Endothelial cell of umbilical vein (primary cell): ENCODE data around the gene KRTAP10-11. TPM values are rescaled to one million over a fixed set of nuclear protein-coding genes. Genes with fewer than 3 reads are reported as not detected.

Source experiments
- BruUV-seq: library from RNA; stranded (reverse); fragments of 400-500 nt; replicated peaks from 2 replicates; lab custom pipeline; 2021; lab: Mats Ljungman, UMichigan
- CTCF ChIA-PET: fragments of 300-600, 350-600 bp; sonication (Branson Sonifier 250); formaldehyde crosslinking; loops from one replicate; lab custom pipeline; 2021; ENCODE audit warnings: antibody characterized with exemption, inconsistent platforms; lab: Charles Lee
- POLR2A ChIA-PET: fragments of 300-600, 350-600 bp; sonication (Branson Sonifier 250); formaldehyde crosslinking; loops from one replicate; lab custom pipeline; 2021; ENCODE audit warnings: antibody characterized with exemption, inconsistent platforms; lab: Charles Lee
- DNase-seq: peaks from one replicate; pipeline ENCODE4 v3.0.0-alpha.2; 2011; ENCODE audit warnings: low read depth, low spot score
- FAIRE-seq: peaks from 2 replicates; lab custom pipeline; 2011; peaks lifted over from hg19 to GRCh38; lab: Jason Lieb, UNC
- H2AFZ ChIP-seq: 2 replicates; pipeline ENCODE4 v1.6.0; 2012; ENCODE audit warnings: low read depth, low read length, control low read depth, inconsistent platforms
- H3K27ac ChIP-seq: 2 replicates; pipeline ENCODE4 v1.5.1; 2011; ENCODE audit warnings: low read depth, mild to moderate bottlenecking, control low read depth, low read length, moderate library complexity; ENCODE audit not compliant: insufficient read depth
- H3K27me3 ChIP-seq, 2 experiments: 2 replicates each; pipeline versions ENCODE4 v1.6.0 to v1.6.1; 2011; ENCODE audit warnings: low read length in 2 of 2, mixed read lengths in 1 of 2; ENCODE audit not compliant: control insufficient read depth in 2 of 2, insufficient read depth in 2 of 2
- H3K36me3 ChIP-seq, 2 experiments: 2 replicates in 1 of 2; 3 replicates in 1 of 2; pipeline ENCODE4 v1.5.1; 2011; ENCODE audit warnings: low read length in 2 of 2, mild to moderate bottlenecking in 1 of 2, moderate library complexity in 1 of 2; ENCODE audit not compliant: control insufficient read depth in 2 of 2, insufficient read depth in 2 of 2; ENCODE audit errors: extremely low read depth in 1 of 2
- H3K4me1 ChIP-seq: 3 replicates; pipeline ENCODE4 v1.5.1; 2011; ENCODE audit warnings: mild to moderate bottlenecking, low read length; ENCODE audit not compliant: control insufficient read depth, insufficient read depth; ENCODE audit errors: extremely low read depth
- H3K4me2 ChIP-seq: 2 replicates; pipeline ENCODE4 v1.6.1; 2011; ENCODE audit warnings: low read length, control low read depth, mixed read lengths; ENCODE audit not compliant: insufficient read depth
- H3K4me3 ChIP-seq, 3 experiments: fragments of 200-600 bp in 1 of 3; sonication (generic), shearing (Covaris generic) in 1 of 3; replicated peaks in 1 of 3; 2 replicates each; pipeline ENCODE4 v1.5.1; 2011 to 2016; ENCODE audit warnings: control low read depth in 3 of 3, low read length in 3 of 3, mild to moderate bottlenecking in 2 of 3, inconsistent platforms in 1 of 3, low read depth in 1 of 3, moderate library complexity in 1 of 3; ENCODE audit not compliant: insufficient read depth in 1 of 3
- H3K79me2 ChIP-seq: 2 replicates; pipeline ENCODE4 v1.6.0; 2012; ENCODE audit warnings: low read length, inconsistent platforms; ENCODE audit not compliant: control insufficient read depth, insufficient read depth
- H3K9ac ChIP-seq: replicated peaks from 2 replicates; pipeline ENCODE3; 2011; ENCODE audit warnings: low read length, control low read depth; ENCODE audit not compliant: insufficient read depth; ENCODE audit errors: extremely low read depth
- H3K9me1 ChIP-seq: replicated peaks from 3 replicates; pipeline ENCODE4 v1.6.0; 2011; ENCODE audit warnings: mild to moderate bottlenecking, low read length; ENCODE audit not compliant: control insufficient read depth, insufficient read depth; ENCODE audit errors: extremely low read depth
- H3K9me3 ChIP-seq: replicated peaks from 2 replicates; pipeline ENCODE4 v1.5.1; 2012; ENCODE audit warnings: low read length, inconsistent platforms; ENCODE audit not compliant: control insufficient read depth, insufficient read depth
- H4K20me1 ChIP-seq: replicated peaks from 2 replicates; pipeline ENCODE3; 2011; ENCODE audit warnings: mild to moderate bottlenecking, low read length; ENCODE audit not compliant: control insufficient read depth, insufficient read depth; ENCODE audit errors: extremely low read depth
- CTCF ChIP-seq, 2 donors: IDR thresholded peaks; 1 replicate in 1 of 2; 2 replicates in 1 of 2; pipeline ENCODE4 v1.5.1; 2011; ENCODE audit warnings: low read length in 2 of 2, mild to moderate bottlenecking in 2 of 2, moderate library complexity in 2 of 2, control low read depth in 1 of 2, inconsistent platforms in 1 of 2, low read depth in 1 of 2; ENCODE audit not compliant: insufficient read depth in 1 of 2; ENCODE audit errors: extremely low read depth in 1 of 2
- EZH2 ChIP-seq: IDR thresholded peaks from 2 replicates; pipeline ENCODE4 v1.6.1; 2012; ENCODE audit warnings: borderline replicate concordance, low read depth, mild to moderate bottlenecking, moderate library complexity, low read length, inconsistent platforms; ENCODE audit not compliant: severe bottlenecking
- FOS ChIP-seq: IDR thresholded peaks from 2 replicates; pipeline ENCODE4 v1.6.1; 2011; ENCODE audit warnings: mild to moderate bottlenecking, low read length, moderate library complexity, borderline replicate concordance; ENCODE audit not compliant: insufficient read depth
- GATA2 ChIP-seq: IDR thresholded peaks from 2 replicates; pipeline ENCODE4 v1.7.0; 2011; ENCODE audit warnings: low read depth, mild to moderate bottlenecking, moderate library complexity, mixed read lengths, low read length; ENCODE audit not compliant: insufficient read length, insufficient read depth
- JUN ChIP-seq: IDR thresholded peaks from 2 replicates; pipeline ENCODE4 v1.6.1; 2011; ENCODE audit warnings: borderline replicate concordance, low read depth; ENCODE audit not compliant: insufficient read length, insufficient read depth
- MAX ChIP-seq: IDR thresholded peaks from 2 replicates; pipeline ENCODE4 v1.6.1; 2011; ENCODE audit not compliant: insufficient read depth, insufficient read length
- MYC ChIP-seq: IDR thresholded peaks from one replicate; pipeline ENCODE4 v1.6.1; 2011; ENCODE audit warnings: mild to moderate bottlenecking, low read depth, low read length
- POLR2A ChIP-seq: IDR thresholded peaks from 2 replicates; pipeline ENCODE4 v1.6.1; 2012; ENCODE audit warnings: low read depth, mild to moderate bottlenecking, control low read depth, low read length
- POLR2AphosphoS5 ChIP-seq: IDR thresholded peaks from 2 replicates; pipeline ENCODE4 v1.6.1; 2012; ENCODE audit warnings: low read depth, mild to moderate bottlenecking, control low read depth, low read length, moderate library complexity; ENCODE audit not compliant: insufficient read depth
- dilution Hi-C: fragments of 300-500 bp; cut with MboI; formaldehyde crosslinking; loops from one replicate; pipeline ENCODE4 v1.15.0; 2019; ENCODE audit warnings: low sequenced_read_pairs; ENCODE audit not compliant: extremely low pct_ligation_motif_present
- intact Hi-C: fragments of 100-400 bp; cut with micrococcal nuclease; formaldehyde crosslinking; loops from one replicate; pipeline ENCODE4 v1.10.0; 2022
- polyA plus RNA-seq, 4 experiments: library from polyadenylated mRNA; depleted of rRNA in 3 of 4; stranded (reverse) in 3 of 4; unstranded in 1 of 4; fragments of >200 nt; gene quantifications; 2 replicates each; pipeline versions ENCODE4 v1.2.1 to v1.2.3, GENCODE V29; 2011 to 2012; ENCODE audit warnings: missing spikeins in 1 of 4
- total RNA-seq: library from RNA; stranded (reverse); gene quantifications from 2 replicates; pipeline ENCODE4 v1.2.3, GENCODE V29; 2021

The KRTAP10-11 gene
- total and polyA plus RNA-seq, 2 donors (not counting 3 experiments of a cell fraction or from before 2014, with no cell fraction given): not detected

- no peak overlapping the region for H2AFZ ChIP-seq
- dilution Hi-C loops: no loop called here
- H4K20me1 ChIP-seq: no peaks in the 10 kb centered on the region
- no peaks in the 10 kb centered on the region for H3K9me1 ChIP-seq
- no TSS peak for BruUV-seq
- H3K4me3 ChIP-seq: no peak overlapping the region
- peaks cover 17 to 31% of the 10 kb centered on the region in 2 experiments for H3K27me3 ChIP-seq
- DNase-seq (no peak), FAIRE-seq (no peak)
- no peaks in the 10 kb centered on the region for H3K4me1 ChIP-seq
- no peaks in the 10 kb centered on the region for H3K36me3 ChIP-seq
- no peaks in the 10 kb centered on the region for H3K79me2 ChIP-seq
- no peak overlapping the region for H3K9ac ChIP-seq
- H3K27ac ChIP-seq: no peak overlapping the region
- H3K9me3 ChIP-seq: no peaks in the 10 kb centered on the region
- intact Hi-C loops: no loop called here
- no peak overlapping the region for H3K4me2 ChIP-seq
- TF ChIP-seq MAX (no peak), POLR2AphosphoS5 (no peak), POLR2A (no peak), EZH2 (no peak), GATA2 (no peak), FOS (no peak), CTCF (IDR thresholded peaks at IDR 0.05; ENCODE audit: extremely low read depth in 1 of 2, insufficient read depth in 1 of 2, low read depth in 1 of 2, low read length in 2 of 2) (no peak), MYC (no peak), JUN (no peak)
- POLR2A ChIA-PET: no interaction called here
- CTCF ChIA-PET: interaction anchor here (1.0 kb wide), 1 partner anchor 11 kb away, joined by 3 read pairs; no protein-coding TSS in a partner anchor
These were observed 48.6 kb downstream of the KRTAP10-11 start for GRCh38 chr21:44694776-44695175.
